GM21529 (cell line): ENCODE results near the gene MOV10L1.

Experiments
- ATAC-seq: cut with Tn5 transposase; IDR thresholded peaks from one replicate; pipeline ENCODE4 v1.9.1; 2021; ENCODE audit not compliant: unreplicated experiment

The MOV10L1 gene

DNA sequence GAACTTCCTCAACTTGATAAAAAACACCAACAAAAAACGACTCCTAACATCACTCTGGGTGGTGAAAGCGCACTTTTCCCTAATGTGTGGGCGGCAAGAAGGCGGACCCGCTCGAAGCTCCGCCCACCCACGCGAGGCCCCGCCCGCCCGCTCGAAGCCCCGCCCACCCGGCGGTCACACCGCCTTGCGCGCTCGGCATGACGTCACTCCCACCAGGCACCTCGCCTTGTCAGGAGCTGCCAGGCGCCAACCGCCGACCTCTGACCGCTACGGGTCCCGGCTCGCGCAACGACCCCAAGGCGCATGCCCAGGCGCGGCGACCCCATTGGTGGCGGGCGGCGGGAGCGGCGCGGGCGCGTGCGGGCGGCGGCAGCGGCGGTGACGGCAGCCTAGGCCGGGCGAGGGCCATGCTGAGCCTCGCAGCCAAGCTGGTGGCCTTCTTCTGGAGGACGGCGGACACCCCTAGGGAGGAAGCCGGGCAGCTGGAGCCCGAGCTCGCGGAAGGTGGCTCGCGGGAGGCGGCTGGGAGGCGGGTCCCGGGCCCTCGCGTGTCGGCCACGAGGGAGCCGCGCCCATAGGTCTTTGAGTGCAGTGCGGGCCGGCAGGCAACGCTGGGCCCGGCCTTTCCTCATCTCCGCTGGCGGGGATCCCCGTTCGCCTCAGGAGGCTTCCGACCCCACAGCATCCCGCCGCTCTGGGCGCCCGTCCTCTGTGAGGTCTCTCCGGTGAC is at the start of gene MOV10L1:
Gene MOV10L1 (plus strand): TSS at position 325 of the 730 bp plus-strand sequence. CDS start 83 bp downstream, at position 408.
- ATAC-seq, result no peak

- ATAC-seq, result no peak
These were observed 49.1 kb upstream of the MOV10L1 start for GRCh38 chr22:50040717-50041116.

DNA sequence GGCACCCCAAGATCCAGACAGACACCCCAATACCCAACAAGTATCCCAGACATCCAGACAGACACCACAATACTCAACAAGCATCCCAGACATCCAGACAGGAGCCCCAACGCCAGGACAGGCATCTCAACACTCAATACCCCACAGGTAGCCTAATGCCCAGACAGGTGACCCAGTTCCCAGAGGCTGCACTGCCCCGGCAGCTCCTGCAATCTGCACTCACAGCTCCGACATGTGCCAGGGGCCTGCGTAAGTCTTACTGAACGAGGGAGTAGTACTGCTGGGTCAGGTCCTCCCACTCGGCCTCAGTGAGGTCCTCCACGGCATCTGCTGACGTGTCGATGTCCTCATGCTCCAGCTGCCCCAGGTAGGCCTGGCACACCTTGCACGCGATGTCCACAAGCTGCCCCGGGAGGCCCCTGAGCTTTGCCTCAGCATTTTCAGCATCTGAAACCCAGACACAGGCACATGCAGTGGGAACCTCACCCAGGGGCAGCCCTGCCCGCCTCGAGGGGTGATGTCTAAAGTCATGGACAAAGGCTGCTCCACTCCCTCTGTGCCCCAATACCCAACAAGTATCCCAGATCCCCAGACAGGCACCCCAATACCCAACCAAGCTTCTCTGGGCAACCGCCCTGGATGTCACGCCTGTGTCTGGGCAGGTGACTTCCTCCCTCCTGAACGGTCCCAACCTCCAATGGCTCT is 48.3 kb upstream of the MOV10L1 start:
- ATAC-seq, result no peak

DNA sequence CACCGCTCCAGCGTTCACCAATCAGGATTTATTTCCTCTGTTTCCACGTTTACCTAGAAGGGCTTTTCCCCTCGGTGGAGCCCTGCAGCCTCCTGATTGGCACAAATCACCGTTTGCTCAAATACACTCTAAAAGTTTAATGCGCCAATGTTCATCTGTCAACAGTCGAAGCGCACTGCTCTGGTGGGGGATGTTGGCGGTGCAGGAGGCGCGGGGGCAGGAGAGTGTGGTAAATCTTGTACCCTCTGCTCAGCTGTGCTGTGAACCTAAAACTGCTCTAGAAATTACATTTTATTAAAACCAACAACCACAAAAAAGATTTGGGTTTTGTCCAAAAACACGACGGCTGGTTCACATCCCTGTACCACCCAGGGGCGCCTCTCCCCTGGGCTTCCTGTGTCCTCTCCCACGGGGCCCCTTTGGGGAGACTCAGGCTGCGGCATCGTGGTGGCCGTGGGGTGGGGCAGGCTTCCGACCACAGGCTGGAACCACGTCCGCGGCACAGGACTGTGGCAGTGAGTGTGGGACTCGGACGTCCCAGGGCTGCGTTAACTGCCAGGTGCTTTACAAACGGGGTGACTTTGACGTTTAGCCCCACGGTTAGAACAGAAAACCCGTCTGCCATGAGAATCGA is 45.2 kb upstream of the MOV10L1 start:
- no peak for ATAC-seq

DNA sequence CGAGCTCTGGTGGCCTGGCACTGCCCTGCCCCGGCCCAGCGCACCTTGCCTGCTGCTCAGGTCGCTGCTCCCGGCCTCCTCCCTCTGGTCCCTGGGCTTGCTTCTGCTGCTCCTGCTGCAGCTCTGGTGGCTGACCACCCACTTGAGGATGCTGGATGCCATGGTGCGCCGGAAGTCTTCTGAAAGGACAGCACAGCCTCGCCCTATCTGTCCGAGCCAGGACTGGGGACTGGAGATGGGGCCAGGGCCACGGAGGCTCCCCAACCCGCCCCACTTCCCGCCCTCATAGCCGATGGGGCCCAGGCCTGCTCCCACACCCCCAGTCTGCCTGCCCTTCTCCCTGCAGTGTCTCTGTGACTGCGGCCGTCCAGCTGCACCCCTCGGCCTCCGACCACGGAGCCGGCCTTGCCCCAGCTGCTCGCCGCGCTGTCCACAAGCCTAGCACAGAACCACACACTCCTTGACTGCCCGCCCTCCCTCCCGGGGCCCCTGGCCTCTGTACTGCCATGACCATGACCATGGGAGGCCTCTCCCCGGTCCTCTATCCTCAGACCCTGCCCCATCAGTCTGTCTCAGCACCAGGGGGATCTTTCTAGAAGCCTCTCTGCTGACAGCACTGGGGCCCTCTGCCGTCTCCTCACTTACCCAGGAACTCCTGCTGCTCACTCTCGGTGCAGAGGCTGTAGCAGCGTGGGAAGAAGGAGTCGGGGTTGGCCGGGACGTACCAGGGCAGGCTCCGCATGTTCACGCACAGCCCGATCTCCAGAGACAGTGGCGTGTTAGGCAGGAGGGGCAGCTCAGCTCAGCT is 44.4 kb upstream of the MOV10L1 start:
- no peak for ATAC-seq

GRCh38 chr22:50046019-50046415 is 43.8 kb upstream of the MOV10L1 start:
- no peak for ATAC-seq

GRCh38 chr22:50046481-50047245 is 43.1 kb upstream of the MOV10L1 start:
- ATAC-seq, result no peak

DNA sequence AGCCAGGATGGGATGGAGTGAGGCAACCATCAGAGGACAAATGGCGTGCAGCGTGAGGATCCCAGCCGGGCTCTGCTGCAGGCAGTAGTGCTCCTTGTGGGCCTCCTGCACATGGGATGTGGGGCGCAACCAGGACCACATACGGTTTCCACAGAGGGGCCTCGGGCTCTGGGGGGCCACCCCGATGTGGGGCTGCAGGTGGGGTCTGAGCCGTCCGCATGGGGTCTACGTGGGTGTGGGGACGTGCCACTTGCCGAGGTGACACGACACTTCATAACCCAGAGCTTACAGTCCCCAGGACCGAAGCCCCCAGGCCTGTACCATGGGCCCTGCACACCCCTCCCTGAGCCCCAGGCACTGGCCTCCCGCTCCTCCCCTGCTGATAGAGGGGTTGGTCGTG is 42.5 kb upstream of the MOV10L1 start:
- no peak for ATAC-seq

DNA sequence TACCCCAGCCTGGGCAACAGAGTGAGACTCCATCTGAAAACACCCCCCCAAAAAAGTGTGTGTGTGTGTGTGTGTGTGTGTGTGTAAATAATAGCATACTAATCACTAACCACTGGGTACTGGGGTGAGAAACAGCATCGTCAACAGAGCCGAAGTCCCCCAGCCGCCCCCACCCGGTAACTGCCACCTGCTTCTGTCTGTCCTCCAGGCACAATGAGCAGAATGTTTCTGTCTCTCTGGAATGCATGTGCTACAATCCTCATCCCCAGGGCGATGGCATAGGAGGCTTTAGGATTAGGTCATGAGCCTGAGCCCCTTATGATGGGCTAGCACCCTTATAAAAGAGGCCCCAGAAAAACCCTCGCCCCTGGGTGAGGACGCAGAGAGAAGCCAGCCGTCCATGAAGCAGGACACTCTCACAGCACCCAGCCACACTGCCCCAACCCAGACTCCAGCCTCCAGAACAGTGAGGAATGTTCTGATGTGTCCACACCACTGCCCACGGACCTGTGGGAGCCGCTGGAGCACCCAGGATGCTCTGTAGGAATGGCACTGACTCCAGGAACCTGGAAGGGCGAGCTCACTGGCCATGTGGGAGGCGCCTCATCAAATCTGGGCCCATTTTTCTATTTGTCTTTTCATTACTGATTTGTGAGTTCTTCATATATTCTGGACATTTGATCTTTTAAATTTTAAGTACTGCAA is 41.6 kb upstream of the MOV10L1 start:
- no peak for ATAC-seq

- ATAC-seq, result no peak
These were observed 41.0 kb upstream of the MOV10L1 start for GRCh38 chr22:50048836-50049235.

GRCh38 chr22:50049299-50050195 is 40.3 kb upstream of the MOV10L1 start:
- no peak for ATAC-seq

- no peak for ATAC-seq
These were observed 37.9 kb upstream of the MOV10L1 start for GRCh38 chr22:50051930-50052329.

DNA sequence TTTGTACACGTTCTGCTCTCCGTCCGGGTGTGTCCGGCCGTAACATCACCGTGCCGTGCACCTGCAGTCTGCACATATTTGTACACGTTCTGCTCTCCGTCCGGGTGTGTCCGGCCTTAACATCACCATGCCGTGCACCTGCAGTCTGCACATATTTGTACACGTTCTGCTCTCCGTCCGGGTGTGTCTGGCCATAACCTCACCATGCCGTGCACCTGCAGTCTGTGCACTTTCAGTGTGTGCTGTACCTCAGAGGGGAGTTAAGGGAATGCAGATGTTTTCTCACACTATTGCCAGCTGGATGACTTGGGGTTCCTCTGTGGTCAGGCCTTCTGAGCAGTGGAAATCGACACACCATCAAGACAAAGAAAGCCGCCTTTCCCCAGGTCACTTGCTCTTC is 35.9 kb upstream of the MOV10L1 start:
- no peak for ATAC-seq

GRCh38 chr22:50056214-50056972 is 33.4 kb upstream of the MOV10L1 start:
- ATAC-seq, result no peak

- no peak for ATAC-seq
These were observed 32.3 kb upstream of the MOV10L1 start for GRCh38 chr22:50057278-50058060.

DNA sequence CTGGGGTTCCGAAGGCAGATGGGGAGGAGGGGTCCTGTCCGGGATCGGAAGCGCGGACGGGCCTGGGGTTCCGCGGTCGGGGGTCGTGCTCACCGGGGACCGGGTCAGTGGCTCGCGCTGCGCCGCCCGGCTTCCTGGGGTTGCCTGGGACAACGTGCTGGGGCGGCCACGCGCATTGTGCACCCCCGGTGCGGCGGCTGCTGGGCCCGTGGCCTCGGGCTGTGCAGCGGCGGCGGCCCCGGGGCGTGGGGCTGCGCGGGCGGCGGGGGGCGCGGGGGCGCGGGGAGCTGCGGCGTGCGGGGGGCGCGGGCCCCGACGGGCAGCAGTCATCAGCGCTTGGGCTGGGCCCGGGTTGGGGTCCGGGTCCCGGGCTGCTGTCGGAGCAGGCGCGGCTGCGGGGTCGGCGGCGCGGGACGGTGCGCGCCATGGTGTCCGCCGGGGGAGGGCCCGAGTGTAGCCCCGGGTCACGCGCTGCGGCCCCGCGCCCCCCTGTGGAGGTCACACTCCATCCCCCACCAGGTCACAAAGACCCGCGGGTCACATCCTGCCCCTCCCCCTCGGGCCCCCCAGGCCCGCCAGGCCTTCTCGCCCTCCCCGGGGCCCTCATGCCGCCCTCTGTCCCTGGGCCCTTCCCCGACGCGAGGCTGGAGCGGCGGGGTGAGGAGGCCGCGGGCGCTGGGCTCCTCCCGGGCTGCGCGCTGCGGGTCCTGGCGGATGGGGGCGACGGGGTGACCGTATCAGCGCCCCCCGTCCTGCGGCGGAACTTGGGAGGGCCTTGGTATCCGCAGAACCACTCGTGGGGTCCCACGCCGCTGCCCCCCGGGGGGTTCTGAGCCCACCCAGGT is 31.5 kb upstream of the MOV10L1 start, which contains the start of gene TTLL8:
Gene TTLL8 (minus strand): TSS at position 238 of the 845 bp plus-strand sequence.
- no peak for ATAC-seq
